K562 (cell line): ENCODE data around the gene PACS2. TPM values are rescaled to one million over a fixed set of nuclear protein-coding genes. Genes with fewer than 3 reads are reported as not detected.
"Not testable (repeated sequence)": the region's sequence is repeated elsewhere in the genome, so short reads cannot be mapped to it uniquely, and the experiment has no call there.

Experiments
- ATAC-seq: fragments of 200-7000 bp; cut with Tn5 transposase; 3 replicates; pipeline ENCODE4 v1.9.1; 2020; ENCODE audit warnings: moderate library complexity
- BruUV-seq: library from RNA; stranded (reverse); fragments of 400-500 nt; replicated peaks from 2 replicates; lab custom pipeline; 2021; lab: Mats Ljungman, UMichigan
- CTCF ChIA-PET: fragments of 300-600 bp; formaldehyde crosslinking; extraction: SDS; loops from one replicate; lab custom pipeline; 2021; ENCODE audit warnings: low intra/inter-chr PET ratio; lab: Yijun Ruan, JAX
- POLR2A ChIA-PET: fragments of 300-600, 350-650 bp; sonication (Branson Sonifier 250); formaldehyde crosslinking; extraction: SDS; loops from one replicate; lab custom pipeline; 2021; ENCODE audit warnings: antibody characterized with exemption, inconsistent platforms; lab: Yijun Ruan, JAX
- DNase-seq, 4 experiments: peaks; one replicate each; pipeline versions ENCODE4 v3.0.0 to v3.0.0-alpha.2; 2011 to 2018; ENCODE audit warnings: low spot score in 3 of 4, mixed read lengths in 3 of 4; ENCODE audit errors: extremely low read depth in 1 of 4
- FAIRE-seq: peaks from 2 replicates; lab custom pipeline; 2011; peaks lifted over from hg19 to GRCh38; lab: Jason Lieb, UNC
- H2AFZ ChIP-seq: 2 replicates; pipeline ENCODE4 v1.6.0; 2011; ENCODE audit warnings: low read depth, low read length, control low read depth, inconsistent platforms
- H3K27ac ChIP-seq: fragments of 200-600 bp; 3 replicates; pipeline ENCODE4 v1.8.0; 2011; ENCODE audit warnings: low read depth, mild to moderate bottlenecking, control low read depth, inconsistent platforms, low read length, moderate library complexity, mixed read lengths; ENCODE audit errors: extremely low read depth
- H3K27me3 ChIP-seq, 2 experiments: fragments of 300-600 bp in 1 of 2; 2 replicates in 1 of 2; 3 replicates in 1 of 2; pipeline versions ENCODE4 v1.6.0 to v1.8.0; 2011; ENCODE audit warnings: inconsistent platforms in 2 of 2, low read length in 2 of 2, mild to moderate bottlenecking in 1 of 2, mixed read lengths in 1 of 2, moderate library complexity in 1 of 2; ENCODE audit not compliant: control insufficient read depth in 2 of 2, insufficient read depth in 2 of 2
- H3K36me3 ChIP-seq: fragments of 300-600 bp; 3 replicates; pipeline ENCODE4 v1.8.0; 2011; ENCODE audit warnings: mild to moderate bottlenecking, low read length, inconsistent platforms; ENCODE audit not compliant: control insufficient read depth, insufficient read depth
- H3K4me1 ChIP-seq, 2 experiments: fragments of 200-600 bp in 1 of 2; replicated peaks in 1 of 2; 2 replicates in 1 of 2; 3 replicates in 1 of 2; pipeline versions ENCODE4 v1.5.1 to v1.8.0; 2011; ENCODE audit warnings: inconsistent platforms in 2 of 2, low read length in 2 of 2, mild to moderate bottlenecking in 1 of 2, mixed read lengths in 1 of 2, moderate library complexity in 1 of 2; ENCODE audit not compliant: control insufficient read depth in 2 of 2, insufficient read depth in 2 of 2
- H3K4me2 ChIP-seq: 2 replicates; pipeline ENCODE4 v1.6.1; 2011; ENCODE audit warnings: low read length, control low read depth, inconsistent platforms, mixed read lengths; ENCODE audit not compliant: insufficient read depth
- H3K4me3 ChIP-seq: fragments of 200-600 bp; sonication (generic), shearing (Covaris generic); 2 replicates; pipeline ENCODE4 v1.5.1; 2016; ENCODE audit warnings: control low read depth, inconsistent platforms
- H3K79me2 ChIP-seq: fragments of 200-600 bp; 3 replicates; pipeline ENCODE4 v1.8.0; 2011; ENCODE audit warnings: low read length, inconsistent platforms; ENCODE audit not compliant: control insufficient read depth, insufficient read depth
- H3K9ac ChIP-seq, 2 experiments: 2 replicates each; pipeline versions ENCODE4 v1.6.0 to v1.6.1; 2011; ENCODE audit warnings: low read depth in 2 of 2, low read length in 2 of 2, control low read depth in 1 of 2, inconsistent platforms in 1 of 2, mild to moderate bottlenecking in 1 of 2, mixed read lengths in 1 of 2; ENCODE audit not compliant: insufficient read depth in 1 of 2
- H3K9me1 ChIP-seq: one replicate; pipeline ENCODE4 v1.6.0; 2011; ENCODE audit warnings: inconsistent platforms, mild to moderate bottlenecking, low read length, moderate library complexity; ENCODE audit not compliant: control insufficient read depth, insufficient read depth
- H3K9me3 ChIP-seq: replicated peaks from 2 replicates; pipeline ENCODE4 v1.5.1; 2011; ENCODE audit warnings: low read depth, low read length, inconsistent platforms; ENCODE audit not compliant: control insufficient read depth, insufficient read depth
- H4K20me1 ChIP-seq: replicated peaks from 2 replicates; pipeline ENCODE4 v1.6.1; 2011; ENCODE audit warnings: low read length, inconsistent platforms, mixed read lengths; ENCODE audit not compliant: control insufficient read depth, insufficient read depth
- CC2D1A ChIP-seq: fragments of 450-650 bp; IDR thresholded peaks from 2 replicates; pipeline ENCODE4 v1.6.1; 2017; ENCODE audit warnings: mild to moderate bottlenecking
- IRF2 ChIP-seq: sonication (generic); formaldehyde crosslinking; IDR thresholded peaks from 2 replicates; pipeline ENCODE4 v1.8.1; 2022; ENCODE audit warnings: mild to moderate bottlenecking, missing genetic modification reagents
- KLF16 ChIP-seq: IDR thresholded peaks from 2 replicates; pipeline ENCODE4 v1.6.1; 2016; ENCODE audit warnings: antibody characterized with exemption
- NFIC ChIP-seq: fragments of 450-650 bp; IDR thresholded peaks from 2 replicates; pipeline ENCODE4 v1.6.1; 2017; ENCODE audit warnings: mild to moderate bottlenecking, inconsistent platforms
- PHF20 ChIP-seq: fragments of 450-650 bp; IDR thresholded peaks from 2 replicates; pipeline ENCODE4 v1.6.1; 2018; ENCODE audit not compliant: partially characterized antibody
- SETDB1 ChIP-seq: IDR thresholded peaks from one replicate; pipeline ENCODE4 v1.6.1; 2012; ENCODE audit warnings: low read length, control low read depth, inconsistent platforms
- ZNF134 ChIP-seq: fragments of 250-450 bp; sonication (Bioruptor Pico); conservative IDR thresholded peaks from 2 replicates; pipeline ENCODE4 v1.4.0; 2020
- ZNF511 ChIP-seq: sonication (generic); formaldehyde crosslinking; IDR thresholded peaks from 2 replicates; pipeline ENCODE4 v1.8.0; 2022; ENCODE audit warnings: mild to moderate bottlenecking, missing genetic modification reagents
- ZNF512 ChIP-seq: IDR thresholded peaks from 2 replicates; pipeline ENCODE4 v1.6.1; 2016; ENCODE audit warnings: missing genetic modification characterization, missing compliant biosample characterization
- WGBS: fragments of 100-300 bp; shearing (Covaris generic); methylation state at CpG from one replicate; pipeline ENCODE4 v1.1.6; 2016; ENCODE audit warnings: low coverage, mixed read lengths; ENCODE audit not compliant: insufficient coverage; ENCODE audit errors: missing lambda C conversion rate; 5-methylcytosine and 5-hydroxymethylcytosine counted together
- in situ Hi-C: fragments of 300-500 bp; cut with MboI; formaldehyde crosslinking; loops from 4 replicates; pipeline ENCODE4 v1.15.0; 2018; ENCODE audit warnings: inconsistent platforms, mixed read lengths
- intact Hi-C: fragments of 100-400 bp; cut with micrococcal nuclease; formaldehyde crosslinking; loops from 2 replicates; pipeline ENCODE4 v1.14.2; 2022
- polyA plus RNA-seq, 8 experiments: library from polyadenylated mRNA; depleted of rRNA in 4 of 8; stranded (reverse) in 5 of 8; unstranded in 3 of 8; fragments of >200 nt; fragmentation: Nextera tagmentation in 2 of 8; fragmentation: Illumina TruSeq in 1 of 8; extraction: Ambion mirVana in 2 of 8; extraction: Trizol in 1 of 8; gene quantifications; 2 replicates each; pipeline versions ENCODE4 v1.2.1 to v1.2.3, GENCODE V29; 2011 to 2014; ENCODE audit warnings: inconsistent platforms in 1 of 8, missing spikeins in 1 of 8
- total RNA-seq, 7 experiments: library from RNA; depleted of rRNA in 6 of 7; stranded (reverse); fragments of >200 nt in 6 of 7; fragmentation: Illumina TruSeq in 2 of 7; extraction: Trizol in 2 of 7; gene quantifications; 2 replicates each; pipeline versions ENCODE4 v1.2.1 to v1.2.3, GENCODE V29; 2011 to 2021; ENCODE audit warnings: low replicate concordance in 1 of 7

PACS2 gene
- total and polyA plus RNA-seq, 9 of the 15 experiments (the other 6 are each of a cell fraction or from before 2014, with no cell fraction given): 0.11 to 20.8 (median 9.9) TPM

- 82% methylated on average over 7 of the region's 16 CpGs for WGBS
- Histone ChIP-seq H3K9me3 (no peaks in the 10 kb centered on the region), H3K27ac (no peak overlapping the region), H2AFZ (no peak overlapping the region), H4K20me1 (no peaks in the 10 kb centered on the region), H3K9me1 (no peaks in the 10 kb centered on the region), H3K79me2 (no peaks in the 10 kb centered on the region), H3K4me1 (peaks cover 0 to 7% of the 10 kb centered on the region in 2 experiments; a peak in 2 of 5 replicates), H3K4me3 (no peak overlapping the region), H3K4me2 (no peak overlapping the region), H3K36me3 (no peaks in the 10 kb centered on the region), H3K9ac (no peak overlapping the region), H3K27me3 (no peaks in the 10 kb centered on the region)
- POLR2A ChIA-PET: interaction anchor here (0.6 kb wide), 1 partner anchor 1508 kb away, joined by 3 read pairs; no protein-coding TSS in a partner anchor
- no TSS peak for BruUV-seq
- CTCF ChIA-PET: no interaction called here
- in situ Hi-C loops: loop anchor here (10.0 kb wide), 1 partner anchor 264 kb away; no protein-coding TSS in a partner anchor
- DNase-seq: no peak
- FAIRE-seq: no peak
- ATAC-seq: no peak
- intact Hi-C loops: no loop called here
- TF ChIP-seq CC2D1A (no peak), ZNF512 (no peak), KLF16 (no peak), ZNF511 (no peak), PHF20 (no peak), SETDB1 (no peak), IRF2 (CRISPR knock-in tag) (no peak), NFIC (no peak), ZNF134 (CRISPR knock-in tag) (no peak)
- TF ChIP-seq, all 486 proteins: peak for 0
These were observed 44.4 kb downstream of the PACS2 start for GRCh38 chr14:105358943-105359342.

- POLR2A ChIA-PET: interaction anchor here (2.2 kb wide), 1 partner anchor 9 kb away, joined by 5 read pairs; no protein-coding TSS in a partner anchor
- 89% methylated on average over 5 of the region's 10 CpGs for WGBS
- H3K27me3 ChIP-seq, DNase-seq, ATAC-seq, in situ Hi-C loops, H3K36me3 ChIP-seq, H3K79me2 ChIP-seq, intact Hi-C loops, BruUV-seq, H3K4me2 ChIP-seq, H3K9me3 ChIP-seq, H3K27ac ChIP-seq, H3K9me1 ChIP-seq, H3K4me3 ChIP-seq, H3K9ac ChIP-seq, H2AFZ ChIP-seq, CTCF ChIA-PET, H4K20me1 ChIP-seq, FAIRE-seq: not testable (repeated sequence)
- peaks cover 0 to 21% of the 10 kb centered on the region in 2 experiments; a peak in 2 of 5 replicates for H3K4me1 ChIP-seq
These were observed 46.9 kb downstream of the PACS2 start for GRCh38 chr14:105361412-105361811.
